Activated naive CD4-positive, alpha-beta T cell treated with anti-CD3 and anti-CD28 coated beads, Interleukin-2, amount 10 ng/mL, durations not matched to agents 7 days and 5 days (primary cell): Measurements from ENCODE around the gene MYH10.
"Not testable (repeated sequence)": the region's sequence is repeated elsewhere in the genome, so short reads cannot be mapped to it uniquely, and the experiment has no call there.

Source experiments
- CTCF ChIA-PET: fragments of 350-600 bp; sonication (Branson Sonifier 250); formaldehyde crosslinking; loops from one replicate; lab custom pipeline; 2021; ENCODE audit warnings: antibody characterized with exemption; lab: Charles Lee
- DNase-seq: peaks from one replicate; pipeline ENCODE4 v3.0.0-alpha.2; 2020
- H3K27ac Mint-ChIP-seq: one replicate; pipeline ENCODE4 v1.8.0; 2021; ENCODE audit warnings: mild to moderate bottlenecking, moderate library complexity, mixed read lengths
- H3K27me3 Mint-ChIP-seq: one replicate; pipeline ENCODE4 v1.8.0; 2021; ENCODE audit warnings: mild to moderate bottlenecking, mixed read lengths
- H3K36me3 Mint-ChIP-seq: one replicate; pipeline ENCODE4 v1.8.0; 2021; ENCODE audit warnings: mixed read lengths
- H3K4me1 Mint-ChIP-seq: one replicate; pipeline ENCODE4 v1.8.0; 2021; ENCODE audit warnings: mixed read lengths
- H3K4me3 Mint-ChIP-seq: one replicate; pipeline ENCODE4 v1.8.0; 2021; ENCODE audit warnings: mild to moderate bottlenecking, moderate library complexity, mixed read lengths
- H3K9me3 Mint-ChIP-seq: one replicate; pipeline ENCODE4 v1.8.0; 2021; ENCODE audit warnings: mixed read lengths

MYH10 gene

DNA sequence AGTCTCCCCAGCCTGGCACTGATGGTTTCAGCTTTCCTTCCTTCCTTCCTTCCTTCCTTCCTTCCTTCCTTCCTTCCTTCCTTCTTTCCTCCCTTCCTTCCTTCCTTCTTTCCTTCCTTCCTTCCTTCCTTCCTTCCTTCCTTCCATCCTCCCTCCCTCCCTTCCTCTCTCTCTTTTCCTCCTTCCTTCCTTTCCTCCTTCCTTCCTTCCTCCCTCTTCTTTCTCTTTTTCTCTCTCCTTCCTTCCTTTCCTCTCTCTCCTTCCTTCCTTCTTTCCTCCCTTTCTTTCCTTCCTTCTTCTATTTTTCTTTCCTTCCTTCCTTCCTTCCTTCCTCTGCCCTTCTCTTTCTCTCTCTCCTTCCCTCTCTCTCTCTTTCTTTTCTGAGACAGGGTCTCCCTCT, 30.2 kb upstream of the MYH10 start:
- H3K36me3 Mint-ChIP-seq, DNase-seq, CTCF ChIA-PET, H3K9me3 Mint-ChIP-seq, H3K27ac Mint-ChIP-seq, H3K4me1 Mint-ChIP-seq, H3K4me3 Mint-ChIP-seq: not testable (repeated sequence)
- peaks cover 10% of the 10 kb centered on the region for H3K27me3 Mint-ChIP-seq

- no peak overlapping the region for H3K27ac Mint-ChIP-seq
- CTCF ChIA-PET: no interaction called here
- H3K27me3 Mint-ChIP-seq: peaks cover 10% of the 10 kb centered on the region
- no peaks in the 10 kb centered on the region for H3K36me3 Mint-ChIP-seq
- DNase-seq: no peak
- H3K4me3 Mint-ChIP-seq: no peak overlapping the region
- H3K4me1 Mint-ChIP-seq: no peaks in the 10 kb centered on the region
- peaks cover 2% of the 10 kb centered on the region for H3K9me3 Mint-ChIP-seq
These were observed 29.4 kb upstream of the MYH10 start for GRCh38 chr17:8659758-8660410.

DNA sequence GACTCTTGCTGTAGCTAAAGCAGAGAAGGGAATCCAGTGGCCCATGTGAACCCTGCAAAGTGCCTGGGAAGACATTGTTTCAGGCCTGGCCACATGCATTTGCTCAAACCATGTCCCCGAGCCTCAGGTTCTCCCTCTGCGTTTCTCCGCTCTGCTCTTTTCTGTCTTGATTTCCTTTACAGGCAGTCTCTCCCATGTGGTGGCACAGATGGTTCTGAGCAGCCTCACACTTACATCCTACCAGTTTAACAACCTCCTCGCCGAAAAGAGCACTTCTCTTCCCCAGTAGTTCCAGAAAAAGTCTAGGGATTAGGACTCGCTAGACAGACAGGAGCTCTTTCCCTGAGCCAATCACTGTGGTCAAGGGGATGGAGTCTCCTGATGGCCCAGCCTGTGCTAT, 28.3 kb upstream of the MYH10 start:
- no peak for DNase-seq
- H3K27ac Mint-ChIP-seq: no peak overlapping the region
- H3K36me3 Mint-ChIP-seq: no peaks in the 10 kb centered on the region
- CTCF ChIA-PET: interaction anchor here (1.0 kb wide), 1 partner anchor 118 kb away, joined by 3 read pairs; no protein-coding TSS in a partner anchor
- H3K4me3 Mint-ChIP-seq: no peak overlapping the region
- no peaks in the 10 kb centered on the region for H3K4me1 Mint-ChIP-seq
- peaks cover 2% of the 10 kb centered on the region for H3K9me3 Mint-ChIP-seq
- H3K27me3 Mint-ChIP-seq: peaks cover 10% of the 10 kb centered on the region

GRCh38 chr17:8656693-8657092, 26.2 kb upstream of the MYH10 start:
- Mint-ChIP-seq H3K9me3 (peaks cover 2% of the 10 kb centered on the region), H3K27ac (no peak overlapping the region), H3K4me3 (no peak overlapping the region), H3K4me1 (no peaks in the 10 kb centered on the region), H3K27me3 (peaks cover 6% of the 10 kb centered on the region), H3K36me3 (no peaks in the 10 kb centered on the region)
- no peak for DNase-seq
- CTCF ChIA-PET: no interaction called here

DNA sequence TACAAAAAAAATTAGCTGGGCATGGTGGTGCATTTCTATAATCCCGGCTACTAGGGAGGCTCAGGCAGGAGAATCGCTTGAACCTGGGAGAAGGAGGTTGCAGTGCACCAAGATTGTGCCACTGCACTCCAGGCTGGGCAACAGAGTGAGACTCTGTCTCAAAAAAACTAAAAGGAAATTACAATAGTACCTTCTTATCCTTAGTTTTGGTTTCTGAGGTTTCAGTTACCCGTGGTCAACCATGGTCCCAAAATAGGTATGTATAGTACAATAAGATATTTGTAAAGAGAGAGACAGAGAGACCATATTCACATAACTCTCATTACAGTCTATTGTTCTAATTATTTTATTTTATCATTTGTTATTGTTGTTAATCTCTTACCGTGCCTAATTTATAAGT, 24.3 kb upstream of the MYH10 start:
- no peaks in the 10 kb centered on the region for H3K4me1 Mint-ChIP-seq
- CTCF ChIA-PET: no interaction called here
- H3K27me3 Mint-ChIP-seq: peaks cover 5% of the 10 kb centered on the region
- no peak for DNase-seq
- no peak overlapping the region for H3K4me3 Mint-ChIP-seq
- no peak overlapping the region for H3K27ac Mint-ChIP-seq
- H3K36me3 Mint-ChIP-seq: no peaks in the 10 kb centered on the region
- H3K9me3 Mint-ChIP-seq: no peaks in the 10 kb centered on the region

- no peak for DNase-seq
- Mint-ChIP-seq H3K4me3 (no peak overlapping the region), H3K9me3 (no peaks in the 10 kb centered on the region), H3K27me3 (peaks cover 5% of the 10 kb centered on the region), H3K4me1 (no peaks in the 10 kb centered on the region), H3K36me3 (no peaks in the 10 kb centered on the region), H3K27ac (no peak overlapping the region)
- CTCF ChIA-PET: interaction anchor here (1.7 kb wide), 1 partner anchor 241 kb away, joined by 5 read pairs; no protein-coding TSS in a partner anchor
These were observed 20.5 kb upstream of the MYH10 start for GRCh38 chr17:8651013-8651412.

- CTCF ChIA-PET: no interaction called here
- no peak overlapping the region for H3K27ac Mint-ChIP-seq
- H3K36me3 Mint-ChIP-seq: no peaks in the 10 kb centered on the region
- H3K27me3 Mint-ChIP-seq: peaks cover 5% of the 10 kb centered on the region
- no peaks in the 10 kb centered on the region for H3K9me3 Mint-ChIP-seq
- H3K4me3 Mint-ChIP-seq: no peak overlapping the region
- no peaks in the 10 kb centered on the region for H3K4me1 Mint-ChIP-seq
- no peak for DNase-seq
These were observed 19.6 kb upstream of the MYH10 start for GRCh38 chr17:8650119-8650499.

GRCh38 chr17:8649157-8650118, 18.9 kb upstream of the MYH10 start:
- Mint-ChIP-seq H3K4me1 (no peaks in the 10 kb centered on the region), H3K9me3 (no peaks in the 10 kb centered on the region), H3K36me3 (no peaks in the 10 kb centered on the region), H3K27me3 (peaks cover 5% of the 10 kb centered on the region), H3K4me3 (no peak overlapping the region), H3K27ac (no peak overlapping the region)
- CTCF ChIA-PET: no interaction called here
- no peak for DNase-seq

DNA sequence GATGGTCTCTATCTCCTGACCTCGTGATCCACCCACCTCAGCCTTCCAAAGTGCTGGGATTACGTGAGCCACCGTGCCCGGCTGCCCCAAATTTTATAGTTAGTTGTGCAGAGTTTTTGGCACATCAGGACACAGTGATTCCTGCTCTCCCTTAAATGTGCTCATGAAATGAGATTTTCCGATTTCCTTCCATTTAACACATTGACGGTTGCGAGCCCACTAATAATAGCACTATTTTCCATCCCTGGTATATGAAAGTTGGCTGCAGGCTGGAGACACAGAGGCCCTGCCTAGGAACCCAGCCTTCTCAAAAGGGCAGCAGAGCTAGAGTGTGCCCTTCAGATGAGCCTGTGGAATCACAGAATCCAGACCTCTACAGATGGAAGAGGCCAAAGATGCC, 17.4 kb upstream of the MYH10 start:
- no peak overlapping the region for H3K27ac Mint-ChIP-seq
- no peaks in the 10 kb centered on the region for H3K36me3 Mint-ChIP-seq
- no peak overlapping the region for H3K4me3 Mint-ChIP-seq
- H3K9me3 Mint-ChIP-seq: no peaks in the 10 kb centered on the region
- CTCF ChIA-PET: interaction anchor here (0.8 kb wide), 1 partner anchor 328 kb away, joined by 3 read pairs; no protein-coding TSS in a partner anchor
- DNase-seq: no peak
- no peaks in the 10 kb centered on the region for H3K4me1 Mint-ChIP-seq
- H3K27me3 Mint-ChIP-seq: peaks cover 10% of the 10 kb centered on the region

GRCh38 chr17:8647202-8647601, 16.7 kb upstream of the MYH10 start:
- Mint-ChIP-seq H3K27me3 (peaks cover 10% of the 10 kb centered on the region), H3K4me3 (no peak overlapping the region), H3K27ac (no peak overlapping the region), H3K36me3 (no peaks in the 10 kb centered on the region), H3K9me3 (no peaks in the 10 kb centered on the region), H3K4me1 (no peaks in the 10 kb centered on the region)
- no peak for DNase-seq
- CTCF ChIA-PET: interaction anchor here (0.8 kb wide), 1 partner anchor 327 kb away, joined by 3 read pairs; no protein-coding TSS in a partner anchor

DNA sequence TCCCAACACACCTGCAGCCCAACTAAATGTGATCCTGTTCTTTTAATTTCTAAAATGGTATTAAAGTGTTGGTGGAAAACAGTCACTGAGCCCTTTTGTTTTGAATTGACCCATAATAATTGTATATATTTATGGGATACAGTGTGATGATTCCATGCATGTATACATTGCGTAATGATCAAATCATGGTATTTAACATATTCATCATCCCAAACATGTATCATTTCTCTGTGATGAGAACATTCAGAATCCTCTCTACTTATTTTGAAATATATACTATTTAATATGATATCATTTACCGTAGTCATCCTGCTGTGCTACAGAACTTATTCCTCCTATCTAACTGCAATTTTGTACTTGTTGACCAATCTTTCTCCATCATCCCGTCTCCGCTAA, 14.0 kb upstream of the MYH10 start:
- Mint-ChIP-seq H3K27me3 (peaks cover 15% of the 10 kb centered on the region), H3K4me1 (no peaks in the 10 kb centered on the region), H3K36me3 (no peaks in the 10 kb centered on the region), H3K27ac (no peak overlapping the region), H3K9me3 (no peaks in the 10 kb centered on the region), H3K4me3 (no peak overlapping the region)
- DNase-seq: no peak
- CTCF ChIA-PET: no interaction called here

GRCh38 chr17:8643855-8644506, 13.5 kb upstream of the MYH10 start:
- H3K4me3 Mint-ChIP-seq: no peak overlapping the region
- CTCF ChIA-PET: no interaction called here
- H3K27ac Mint-ChIP-seq: no peak overlapping the region
- no peaks in the 10 kb centered on the region for H3K36me3 Mint-ChIP-seq
- DNase-seq: no peak
- peaks cover 15% of the 10 kb centered on the region for H3K27me3 Mint-ChIP-seq
- H3K4me1 Mint-ChIP-seq: no peaks in the 10 kb centered on the region
- no peaks in the 10 kb centered on the region for H3K9me3 Mint-ChIP-seq

- peaks cover 32% of the 10 kb centered on the region for H3K27me3 Mint-ChIP-seq
- no peaks in the 10 kb centered on the region for H3K36me3 Mint-ChIP-seq
- DNase-seq: no peak
- H3K9me3 Mint-ChIP-seq: no peaks in the 10 kb centered on the region
- no peaks in the 10 kb centered on the region for H3K4me1 Mint-ChIP-seq
- H3K27ac Mint-ChIP-seq: no peak overlapping the region
- no peak overlapping the region for H3K4me3 Mint-ChIP-seq
- CTCF ChIA-PET: no interaction called here
These were observed 9.2 kb upstream of the MYH10 start for GRCh38 chr17:8639709-8640108.

- no peak overlapping the region for H3K4me3 Mint-ChIP-seq
- H3K27me3 Mint-ChIP-seq: peaks cover 79% of the 10 kb centered on the region
- H3K27ac Mint-ChIP-seq: no peak overlapping the region
- CTCF ChIA-PET: no interaction called here
- peaks cover 3% of the 10 kb centered on the region for H3K36me3 Mint-ChIP-seq
- H3K9me3 Mint-ChIP-seq: no peaks in the 10 kb centered on the region
- no peak for DNase-seq
- H3K4me1 Mint-ChIP-seq: peaks cover 17% of the 10 kb centered on the region
These were observed 1.5 kb upstream of the MYH10 start for GRCh38 chr17:8632061-8632460.
